OCI-M2 (cell line): ENCODE data around the gene SSNA1.
"Not testable (repeated sequence)": the region's sequence is repeated elsewhere in the genome, so short reads cannot be mapped to it uniquely, and the experiment has no call there.

Source experiments
- DNase-seq: peaks from one replicate; lab custom pipeline; 2025; ENCODE audit not compliant: unreplicated experiment; lab: John Stamatoyannopoulos, UW

Gene SSNA1

DNA sequence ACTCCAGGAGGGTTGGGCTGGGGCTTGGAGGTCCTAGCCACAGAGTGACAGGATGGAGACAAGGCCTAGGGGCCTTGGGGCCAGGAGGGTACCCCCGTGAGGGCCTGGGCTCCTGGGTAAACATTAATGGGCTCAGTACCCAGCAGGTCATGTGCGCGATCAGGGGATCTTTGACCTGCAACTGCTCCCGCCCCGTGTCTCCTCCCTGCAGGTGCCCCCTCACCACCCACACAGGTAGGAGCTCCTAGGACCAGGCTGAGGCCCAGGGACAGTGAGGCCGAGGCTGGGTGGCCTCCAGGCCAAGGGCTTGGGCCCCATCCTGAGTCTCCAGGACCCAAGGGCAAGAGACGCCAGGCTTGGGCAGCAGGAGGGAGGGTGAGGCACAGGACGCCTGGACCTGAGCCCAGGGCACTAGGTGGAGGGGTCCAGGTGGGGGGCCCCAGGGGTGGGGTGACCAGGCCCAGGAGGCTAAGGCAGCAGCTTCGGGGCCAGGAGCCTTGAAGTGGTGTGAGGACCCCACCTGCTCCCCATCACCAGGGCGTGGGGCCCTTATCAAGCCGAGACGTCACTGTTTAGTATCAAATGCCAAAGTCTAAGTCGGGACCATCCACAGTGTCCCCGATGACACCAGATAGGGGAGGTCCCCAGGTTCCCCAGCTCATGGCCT, 42.4 kb downstream of the SSNA1 start, which contains the start of gene SLC34A3:
SLC34A3 (plus strand) TSS at position 197 of the 667 bp plus-strand sequence. CDS start 802 bp downstream, outside the sequence.
- no peak for DNase-seq

DNA sequence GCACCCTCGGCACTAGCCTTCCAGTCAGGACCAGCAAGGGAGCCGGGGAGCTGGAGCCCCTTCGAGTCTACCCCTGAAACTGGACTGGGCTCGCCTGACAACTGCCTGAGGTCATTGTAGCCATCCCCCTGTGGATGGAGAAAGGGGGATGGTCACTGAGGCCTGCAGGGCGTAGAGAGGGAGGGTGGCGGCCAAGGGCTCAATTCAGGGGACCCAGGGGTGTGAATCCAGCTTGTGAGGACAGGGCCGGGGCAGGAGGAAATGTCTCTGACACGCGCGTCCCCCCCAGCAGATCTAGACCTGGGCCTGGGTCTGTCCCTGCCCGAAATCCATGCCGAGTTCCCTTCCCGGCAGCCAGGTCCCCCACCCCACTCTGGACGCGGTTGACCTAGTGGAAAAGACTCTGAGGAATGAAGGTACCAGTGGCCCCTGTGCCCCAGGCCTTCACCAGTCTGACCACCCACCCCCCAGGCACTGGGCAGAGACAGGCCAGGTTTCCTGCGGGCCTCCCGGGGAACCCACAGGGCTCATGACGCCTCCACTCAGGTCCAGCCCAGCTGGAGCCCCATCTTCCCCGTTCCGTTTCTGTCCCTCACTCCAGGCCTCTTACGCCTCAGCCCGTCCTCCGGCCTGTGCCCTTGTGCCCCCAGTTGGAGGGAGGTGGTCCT, 43.0 kb downstream of the SSNA1 start:
- no peak for DNase-seq

DNA sequence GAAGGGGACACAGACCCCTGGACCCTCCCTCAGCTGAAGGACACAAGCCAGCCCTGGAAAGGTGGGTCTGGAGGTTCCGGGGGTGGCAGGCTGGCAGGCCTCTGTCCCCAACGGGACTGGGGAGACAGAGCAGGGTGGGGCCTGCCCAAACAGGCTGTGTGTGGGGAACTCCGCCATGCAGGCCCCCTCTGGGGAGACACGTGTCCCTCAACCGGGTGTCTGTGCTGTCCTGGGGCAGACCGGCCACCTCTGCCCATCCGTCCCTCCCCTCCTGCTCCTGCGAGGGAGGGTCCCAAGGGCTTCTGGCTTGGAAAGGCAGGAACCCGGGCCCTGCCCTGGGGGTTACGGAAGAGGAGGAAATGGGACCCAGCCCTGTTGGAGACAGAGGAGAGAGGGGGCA, 43.6 kb downstream of the SSNA1 start:
- DNase-seq = no peak

- DNase-seq = no peak
Observed at GRCh38 chr9:137232510-137232909, 44.0 kb downstream of the SSNA1 start.

- DNase-seq = no peak
Observed at GRCh38 chr9:137233143-137233980, 44.9 kb downstream of the SSNA1 start.

DNA sequence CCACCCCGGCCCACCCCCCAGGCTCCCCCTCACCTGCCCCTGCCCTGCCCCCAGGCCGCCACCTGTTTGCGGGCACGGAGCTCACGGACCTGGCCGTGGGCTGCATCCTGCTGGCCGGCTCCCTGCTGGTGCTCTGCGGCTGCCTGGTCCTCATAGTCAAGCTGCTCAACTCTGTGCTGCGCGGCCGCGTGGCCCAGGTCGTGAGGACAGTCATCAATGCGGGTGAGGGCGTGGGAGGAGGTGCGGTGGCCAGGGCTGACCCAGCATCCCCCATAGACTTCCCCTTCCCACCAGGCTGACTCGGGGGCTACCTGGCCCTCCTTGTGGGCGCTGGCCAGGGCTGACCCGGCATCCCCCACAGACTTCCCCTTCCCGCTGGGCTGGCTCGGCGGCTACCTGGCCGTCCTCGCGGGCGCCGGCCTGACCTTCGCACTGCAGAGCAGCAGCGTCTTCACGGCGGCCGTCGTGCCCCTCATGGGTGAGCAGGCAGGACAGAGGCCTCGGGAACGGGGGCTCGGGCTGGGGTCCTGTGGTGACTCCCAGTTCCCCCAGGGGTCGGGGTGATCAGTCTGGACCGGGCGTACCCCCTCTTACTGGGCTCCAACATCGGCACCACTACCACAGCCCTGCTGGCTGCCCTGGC, 45.7 kb downstream of the SSNA1 start:
- no peak for DNase-seq

- DNase-seq = no peak
Observed at GRCh38 chr9:137234758-137235423, 46.4 kb downstream of the SSNA1 start.

DNA sequence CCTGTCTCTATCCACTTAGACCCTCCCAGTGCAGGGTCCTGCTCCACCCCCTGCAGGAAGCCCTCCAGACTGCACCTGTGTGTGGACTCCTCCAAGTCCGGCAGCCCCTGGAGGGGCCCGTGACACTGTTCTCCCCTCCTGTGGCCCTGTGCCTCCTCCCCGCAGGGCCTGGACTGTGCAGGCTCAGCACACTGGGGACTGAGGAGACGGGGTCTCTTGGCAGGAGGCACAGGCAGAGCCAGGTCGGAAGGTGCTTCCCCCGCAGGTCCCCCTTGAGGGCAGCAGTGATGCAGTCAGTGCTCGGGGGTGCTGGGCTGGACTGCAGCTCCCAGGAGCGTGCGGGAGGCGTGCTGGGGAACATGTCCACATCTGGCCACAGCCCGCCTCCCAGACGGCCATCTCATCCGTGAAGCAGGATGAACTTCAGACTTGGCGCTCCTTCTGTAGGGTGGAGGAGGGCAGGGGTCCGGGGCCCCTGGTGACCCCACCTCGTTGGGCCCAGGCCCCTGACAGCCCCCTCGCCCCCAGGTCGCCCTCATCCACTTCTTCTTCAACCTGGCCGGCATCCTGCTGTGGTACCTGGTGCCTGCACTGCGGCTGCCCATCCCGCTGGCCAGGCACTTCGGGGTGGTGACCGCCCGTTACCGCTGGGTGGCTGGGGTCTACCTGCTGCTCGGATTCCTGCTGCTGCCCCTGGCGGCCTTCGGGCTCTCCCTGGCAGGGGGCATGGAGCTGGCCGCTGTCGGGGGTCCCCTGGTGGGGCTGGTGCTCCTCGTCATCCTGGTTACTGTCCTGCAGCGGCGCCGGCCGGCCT, 47.2 kb downstream of the SSNA1 start:
- DNase-seq = no peak

GRCh38 chr9:137236238-137236935, 47.9 kb downstream of the SSNA1 start:
- peak; percentile 31 for DNase-seq

- DNase-seq = no peak
Observed at GRCh38 chr9:137236936-137237421, 48.5 kb downstream of the SSNA1 start.

- no peak for DNase-seq
Observed at GRCh38 chr9:137237759-137238726, 49.6 kb downstream of the SSNA1 start.

DNA sequence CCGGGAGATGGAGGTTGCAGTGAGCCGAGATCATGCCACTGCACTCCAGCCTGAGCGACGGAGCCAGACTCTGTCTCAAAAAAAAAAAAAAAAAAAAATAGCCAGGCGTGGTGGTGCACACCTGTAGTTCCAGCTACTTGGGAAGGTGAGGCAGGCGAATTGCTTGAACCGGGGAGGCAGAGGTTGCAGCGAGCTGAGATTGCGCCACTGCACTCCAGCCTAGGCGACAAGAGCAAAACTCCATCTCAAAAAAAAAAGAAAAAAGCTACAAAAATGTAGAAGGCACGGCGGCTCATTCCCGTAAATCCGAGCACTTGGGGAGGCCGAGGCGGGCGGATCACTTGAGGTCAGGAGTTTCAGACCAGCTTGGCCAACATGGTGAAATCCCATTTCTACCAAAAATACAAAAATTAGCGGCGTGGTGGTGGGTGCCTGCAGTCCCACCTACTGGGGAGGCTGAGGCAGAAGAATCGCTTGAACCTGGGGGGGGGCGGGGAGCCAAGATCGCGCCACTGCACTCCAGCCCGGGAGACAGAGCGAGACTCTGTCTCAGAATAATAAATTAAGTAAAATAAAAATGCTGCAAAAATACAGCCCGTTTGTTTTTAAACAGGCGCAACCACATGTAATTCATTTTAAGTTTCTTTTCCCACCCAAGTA, 51.2 kb downstream of the SSNA1 start:
- not testable (repeated sequence) for DNase-seq
